ENCODE measurements around the gene CLTC. TPM values are rescaled to one million over a fixed set of nuclear protein-coding genes. Genes with fewer than 3 reads are reported as not detected.

Gene CLTC
- total RNA-seq, 1 experiment from 2014 or later = 254 TPM

- H3K27ac ChIP-seq (ENCODE audit: insufficient read length, low read depth, low read length) = no peak overlapping the region
- H4K20me1 ChIP-seq (ENCODE audit: control insufficient read depth, insufficient read depth, insufficient read length) = no peaks in the 10 kb centered on the region
- no peak overlapping the region for H2BK120ac ChIP-seq (ENCODE audit: low read depth, low read length, poor library complexity, severe bottlenecking)
- no peak overlapping the region for H2AFZ ChIP-seq (ENCODE audit: low read length)
- H3K27ac Mint-ChIP-seq = no peak overlapping the region
- no peak overlapping the region for H3K23ac ChIP-seq (ENCODE audit: insufficient read length, low read depth, low read length)
- H2BK15ac ChIP-seq (ENCODE audit: low read depth, low read length) = no peak overlapping the region
- WGBS (ENCODE audit: extremely low coverage, insufficient read length, low lambda C conversion rate) = no CpG with 5 or more reads among the region's 7 CpGs
- no peaks in the 10 kb centered on the region for H3K9me3 Mint-ChIP-seq
- H2BK20ac ChIP-seq (ENCODE audit: low read depth, low read length, poor library complexity, severe bottlenecking) = no peak overlapping the region
- H2AK5ac ChIP-seq (ENCODE audit: insufficient read length, low read length) = no peak overlapping the region
- H4K8ac ChIP-seq (replicated peaks; ENCODE audit: insufficient read length, low read depth, low read length) = no peak overlapping the region
- no peak overlapping the region for H2BK5ac ChIP-seq (ENCODE audit: insufficient read length, low read length)
- H4K5ac ChIP-seq (ENCODE audit: insufficient read length, low read depth, low read length) = no peak overlapping the region
- no peak overlapping the region for H3K18ac ChIP-seq (ENCODE audit: insufficient read length, low read depth, low read length)
- no peak for TF ChIP-seq CTCF (conservative IDR thresholded peaks at IDR 0.05)
- H3K4ac ChIP-seq (ENCODE audit: low read depth, low read length) = no peak overlapping the region
- H3K4me2 ChIP-seq (ENCODE audit: insufficient read depth, insufficient read length, low read length) = no peak overlapping the region
- H2BK12ac ChIP-seq (ENCODE audit: insufficient read length, low read depth, low read length) = no peak overlapping the region
- H3K79me2 ChIP-seq (ENCODE audit: insufficient read depth, low read length) = no peaks in the 10 kb centered on the region
- H3K4me1 Mint-ChIP-seq = no peaks in the 10 kb centered on the region
- DNase-seq = no peak
- H3K27me3 ChIP-seq (ENCODE audit: insufficient read depth, low read length) = no peaks in the 10 kb centered on the region
- H3K4me1 ChIP-seq (ENCODE audit: insufficient read depth, low read length) = no peaks in the 10 kb centered on the region
- no peaks in the 10 kb centered on the region for H3K23me2 ChIP-seq (ENCODE audit: insufficient read length, low read depth, low read length, poor library complexity, severe bottlenecking)
- H3K9me3 ChIP-seq (ENCODE audit: control insufficient read depth, low read depth, low read length) = no peaks in the 10 kb centered on the region
- no peaks in the 10 kb centered on the region for H3K27me3 Mint-ChIP-seq (ENCODE audit: low read depth)
- H3K14ac ChIP-seq (ENCODE audit: insufficient read depth, low read length) = no peak overlapping the region
- H3K79me1 ChIP-seq (ENCODE audit: insufficient read depth, low read depth, low read length, poor library complexity, severe bottlenecking) = no peaks in the 10 kb centered on the region
- no peak overlapping the region for H4K91ac ChIP-seq (ENCODE audit: insufficient read length, low read depth, low read length)
- H3K36me3 Mint-ChIP-seq (ENCODE audit: insufficient read depth in 1 of 3, low read depth in 3 of 3) = peaks cover 27 to 78% (median 61%) of the 10 kb centered on the region in 3 experiments; a peak in 6 of 7 replicates
- no peak overlapping the region for H3T11ph ChIP-seq (ENCODE audit: low read length)
- H3K56ac ChIP-seq (ENCODE audit: insufficient read length, low read depth, low read length) = no peak overlapping the region
- H3K9ac ChIP-seq (ENCODE audit: extremely low read depth, insufficient read length, low read length) = no peak overlapping the region
- H3K4me3 Mint-ChIP-seq = no peak overlapping the region
These were observed 57.0 kb downstream of the CLTC start for GRCh38 chr17:59676716-59677115.

Data from H9 (cell line).